IMR-90 (cell line): Measurements from ENCODE around the gene KCMF1. TPM values are rescaled to one million over a fixed set of nuclear protein-coding genes. Genes with fewer than 3 reads are reported as not detected.

Experiments
- ATAC-seq: fragments of 200-7000 bp; cut with Tn5 transposase; 2 replicates; pipeline ENCODE4 v1.9.1; 2020; ENCODE audit warnings: low read depth, mild to moderate bottlenecking, moderate library complexity
- BruUV-seq: library from RNA; stranded (reverse); fragments of 400-500 nt; replicated peaks from 2 replicates; lab custom pipeline; 2021; lab: Mats Ljungman, UMichigan
- CTCF ChIA-PET: fragments of 300-600 bp; formaldehyde crosslinking; extraction: SDS; loops from one replicate; lab custom pipeline; 2021; ENCODE audit warnings: antibody characterized with exemption; lab: Yijun Ruan, JAX
- POLR2A ChIA-PET: fragments of 300-600 bp; sonication (Branson Sonifier 250); formaldehyde crosslinking; loops from one replicate; lab custom pipeline; 2022; ENCODE audit warnings: antibody characterized with exemption; ENCODE audit not compliant: unreplicated experiment; lab: Charles Lee
- DNase-seq: peaks from one replicate; pipeline ENCODE4 v3.0.0; 2013
- H2AFZ ChIP-seq: replicated peaks from 2 replicates; pipeline ENCODE3; 2013; ENCODE audit warnings: low read length, mild to moderate bottlenecking; ENCODE audit not compliant: poor library complexity
- H2AK5ac ChIP-seq: 2 replicates; pipeline ENCODE4 v1.6.1; 2013; ENCODE audit warnings: low read depth, low read length, inconsistent platforms
- H2AK9ac ChIP-seq: replicated peaks from 2 replicates; pipeline ENCODE3; 2013; ENCODE audit warnings: mild to moderate bottlenecking, low read depth, low read length, moderate library complexity; ENCODE audit not compliant: poor library complexity
- H2BK120ac ChIP-seq: 2 replicates; pipeline ENCODE4 v1.6.1; 2013; ENCODE audit warnings: low read depth, low read length, inconsistent platforms
- H2BK15ac ChIP-seq: 3 replicates; pipeline ENCODE4 v1.6.1; 2013; ENCODE audit warnings: low read depth, low read length, inconsistent platforms
- H2BK20ac ChIP-seq: 2 replicates; pipeline ENCODE4 v1.6.1; 2013; ENCODE audit warnings: low read depth, mild to moderate bottlenecking, inconsistent platforms, low read length, moderate library complexity
- H2BK5ac ChIP-seq: 2 replicates; pipeline ENCODE4 v1.6.1; 2013; ENCODE audit warnings: mild to moderate bottlenecking, low read depth, low read length, inconsistent platforms; ENCODE audit not compliant: poor library complexity, severe bottlenecking
- H3K14ac ChIP-seq: replicated peaks from 2 replicates; pipeline ENCODE4 v1.6.1; 2013; ENCODE audit warnings: low read depth, low read length, inconsistent platforms
- H3K18ac ChIP-seq: 2 replicates; pipeline ENCODE4 v1.6.1; 2013; ENCODE audit warnings: low read depth, low read length, control low read depth
- H3K23ac ChIP-seq: 2 replicates; pipeline ENCODE4 v1.6.1; 2013; ENCODE audit warnings: low read depth, low read length, inconsistent platforms
- H3K27ac ChIP-seq: 2 replicates; pipeline ENCODE4 v1.5.1; 2013; ENCODE audit warnings: mild to moderate bottlenecking, control low read depth, low read length; ENCODE audit not compliant: insufficient read depth
- H3K27me3 ChIP-seq: 2 replicates; pipeline ENCODE4 v1.6.1; 2013; ENCODE audit warnings: low read length; ENCODE audit not compliant: control insufficient read depth, insufficient read depth
- H3K36me3 ChIP-seq: 2 replicates; pipeline ENCODE4 v1.6.1; 2013; ENCODE audit warnings: low read length, mixed read lengths; ENCODE audit not compliant: control insufficient read depth, insufficient read depth
- H3K4ac ChIP-seq: 2 replicates; pipeline ENCODE4 v1.6.1; 2013; ENCODE audit warnings: low read depth, low read length, inconsistent platforms
- H3K4me1 ChIP-seq: 2 replicates; pipeline ENCODE4 v1.6.1; 2013; ENCODE audit warnings: low read length, mixed read lengths; ENCODE audit not compliant: control insufficient read depth, insufficient read depth
- H3K4me2 ChIP-seq: 2 replicates; pipeline ENCODE4 v1.6.1; 2013; ENCODE audit warnings: low read depth, mild to moderate bottlenecking, control low read depth, low read length, moderate library complexity
- H3K4me3 ChIP-seq: 2 replicates; pipeline ENCODE4 v1.5.1; 2013; ENCODE audit warnings: low read depth, mild to moderate bottlenecking, control low read depth, low read length, moderate library complexity; ENCODE audit not compliant: insufficient read depth
- H3K56ac ChIP-seq: 2 replicates; pipeline ENCODE4 v1.6.1; 2013; ENCODE audit warnings: low read length, inconsistent platforms; ENCODE audit not compliant: insufficient read depth; ENCODE audit errors: extremely low read depth
- H3K79me1 ChIP-seq, 2 experiments: 2 replicates each; pipeline ENCODE4 v1.6.1; 2013; ENCODE audit warnings: low read length in 2 of 2, inconsistent platforms in 1 of 2, low read depth in 1 of 2
- H3K9ac ChIP-seq: 2 replicates; pipeline ENCODE4 v1.6.1; 2013; ENCODE audit warnings: low read depth, low read length, control low read depth
- H3K9me1 ChIP-seq: 2 replicates; pipeline ENCODE4 v1.6.1; 2013; ENCODE audit warnings: low read length, inconsistent platforms; ENCODE audit not compliant: insufficient read depth
- H3K9me3 ChIP-seq: 2 replicates; pipeline ENCODE4 v1.6.1; 2013; ENCODE audit warnings: low read length; ENCODE audit not compliant: control insufficient read depth, insufficient read depth
- H4K20me1 ChIP-seq: 2 replicates; pipeline ENCODE4 v1.6.1; 2013; ENCODE audit warnings: low read length, inconsistent platforms; ENCODE audit not compliant: insufficient read depth
- H4K5ac ChIP-seq: 2 replicates; pipeline ENCODE4 v1.6.1; 2013; ENCODE audit warnings: mild to moderate bottlenecking, low read depth, low read length, control low read depth
- H4K8ac ChIP-seq, 2 experiments: 2 replicates each; pipeline ENCODE4 v1.6.1; 2013; ENCODE audit warnings: low read depth in 2 of 2, low read length in 2 of 2, control low read depth in 1 of 2, inconsistent platforms in 1 of 2
- H4K91ac ChIP-seq: 2 replicates; pipeline ENCODE4 v1.6.1; 2013; ENCODE audit warnings: low read depth, low read length, inconsistent platforms; ENCODE audit not compliant: insufficient read depth
- BHLHE40 ChIP-seq: fragments of 150-350 bp; IDR thresholded peaks from 2 replicates; pipeline ENCODE4 v1.6.1; 2016; ENCODE audit warnings: mild to moderate bottlenecking, low read depth, low read length
- CEBPB ChIP-seq: IDR thresholded peaks from 2 replicates; pipeline ENCODE4 v1.6.1; 2012; ENCODE audit warnings: low read depth, low read length, improper control_type of control experiment
- WGBS, 2 experiments: methylation state at CpG; one replicate each; pipeline versions ENCODE4 v1.1.5 to v1.1.7; 2013; ENCODE audit warnings: missing lambda C conversion rate in 2 of 2; ENCODE audit not compliant: insufficient read length in 1 of 2; ENCODE audit errors: extremely low coverage in 2 of 2; 5-methylcytosine and 5-hydroxymethylcytosine counted together
- dilution Hi-C: fragments of 300-500 bp; cut with HindIII; formaldehyde crosslinking; loops from one replicate; pipeline ENCODE4 v1.14.3; 2018; ENCODE audit warnings: low sequenced_read_pairs; ENCODE audit not compliant: unreplicated experiment
- in situ Hi-C: fragments of 300-500 bp; cut with MboI; formaldehyde crosslinking; loops from 3 replicates; pipeline ENCODE4 v1.14.3; 2019; ENCODE audit warnings: low sequenced_read_pairs, inconsistent platforms, mixed read lengths
- intact Hi-C: fragments of 100-400 bp; cut with micrococcal nuclease; formaldehyde crosslinking; loops from 2 replicates; pipeline ENCODE4 v1.10.0; 2022
- polyA plus RNA-seq, 3 experiments: library from polyadenylated mRNA; depleted of rRNA; stranded (reverse); fragments of >200 nt; gene quantifications; 2 replicates each; pipeline ENCODE4 v1.2.3, GENCODE V29; 2012; ENCODE audit warnings: low replicate concordance in 1 of 3
- total RNA-seq: library from RNA; depleted of rRNA; stranded (reverse); fragments of >200 nt; gene quantifications from 2 replicates; pipeline ENCODE4 v1.2.3, GENCODE V29; 2012

KCMF1 gene
- total and polyA plus RNA-seq, 2 of the 4 experiments (the other 2 are of a cell fraction) = 49.9 to 108 TPM

- peak overlapping the region; percentile 3 for H2AFZ ChIP-seq
- no peak for ATAC-seq
- no peak overlapping the region for H2BK5ac ChIP-seq
- no peak overlapping the region for H3K4me2 ChIP-seq
- H4K8ac ChIP-seq = no peak overlapping the region
- peak; percentile 39 for DNase-seq
- in situ Hi-C loops = no loop called here
- no peak overlapping the region for H3K9ac ChIP-seq
- H3K27ac ChIP-seq = no peak overlapping the region
- ChIA-PET CTCF (interaction anchor here (0.6 to 0.7 kb wide), 2 partner anchors 22 to 34 kb away, joined by 3 read pairs; no protein-coding TSS in a partner anchor), POLR2A (no interaction called here)
- peak; percentile 41; the same call in 1 of the 2 replicates for TF ChIP-seq CEBPB
- no peak for TF ChIP-seq BHLHE40
- H4K91ac ChIP-seq = no peak overlapping the region
- H3K9me1 ChIP-seq = no peaks in the 10 kb centered on the region
- H3K9me3 ChIP-seq = peaks cover 10% of the 10 kb centered on the region
- no peak overlapping the region for H3K14ac ChIP-seq
- peaks cover 15% of the 10 kb centered on the region for H3K27me3 ChIP-seq
- no peak overlapping the region for H2BK15ac ChIP-seq
- no peak overlapping the region for H2BK20ac ChIP-seq
- H3K4me3 ChIP-seq = no peak overlapping the region
- dilution Hi-C loops = no loop called here
- no peak overlapping the region for H3K23ac ChIP-seq
- H2AK9ac ChIP-seq = no peak overlapping the region
- H3K4ac ChIP-seq = no peak overlapping the region
- intact Hi-C loops = no loop called here
- H2BK120ac ChIP-seq = no peak overlapping the region
- no peaks in the 10 kb centered on the region for H3K79me1 ChIP-seq
- no peaks in the 10 kb centered on the region for H3K36me3 ChIP-seq
- H4K5ac ChIP-seq = no peak overlapping the region
- no TSS peak for BruUV-seq
- no CpG with 5 or more reads among the region's 2 CpGs for WGBS, 2 experiments
- H2AK5ac ChIP-seq = no peak overlapping the region
- no peak overlapping the region for H3K56ac ChIP-seq
- no peaks in the 10 kb centered on the region for H4K20me1 ChIP-seq
- no peaks in the 10 kb centered on the region for H3K4me1 ChIP-seq
- H3K18ac ChIP-seq = no peak overlapping the region
Measured at GRCh38 chr2:85095094-85095493, 124.1 kb downstream of the KCMF1 start.
